ENCODE measurements around the gene ACKR4.
A peak's percentile ranks its signal among the peaks of the same experiment; 100 is the strongest.

Gene ACKR4

DNA sequence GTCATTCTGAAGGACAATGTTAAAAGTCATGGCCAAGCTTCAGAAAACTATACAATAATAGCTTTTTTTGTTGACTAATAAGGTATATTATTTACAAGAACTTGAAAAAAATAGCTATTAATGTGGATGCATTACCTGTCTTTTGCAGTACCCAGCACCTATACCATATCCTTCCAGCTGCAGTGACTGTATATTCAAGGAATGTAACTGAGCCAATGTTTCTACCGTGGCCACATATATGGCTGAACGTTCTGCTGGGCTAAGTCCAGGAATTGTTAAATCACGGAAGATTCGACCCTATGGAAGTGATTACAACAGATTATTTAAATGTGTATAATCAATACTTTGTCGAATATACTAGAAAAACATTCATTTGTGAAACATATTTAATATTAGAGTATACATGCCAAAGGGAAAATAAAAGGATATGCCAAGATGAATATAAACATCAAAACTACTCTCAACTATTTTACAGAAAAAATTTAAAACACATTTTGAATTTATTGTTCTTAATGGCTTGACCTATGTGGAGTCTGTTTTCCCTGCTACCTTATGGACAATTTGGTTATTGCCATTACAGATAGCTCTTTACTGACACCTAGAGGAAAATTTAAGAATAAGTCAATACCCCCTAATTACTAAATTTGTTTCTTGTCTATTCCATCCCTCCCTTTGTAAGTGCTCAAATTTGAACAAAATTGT, 44.9 kb downstream of the ACKR4 start:
- peak; percentile 49 for DNase-seq (ENCODE audit: low spot score)

DNA sequence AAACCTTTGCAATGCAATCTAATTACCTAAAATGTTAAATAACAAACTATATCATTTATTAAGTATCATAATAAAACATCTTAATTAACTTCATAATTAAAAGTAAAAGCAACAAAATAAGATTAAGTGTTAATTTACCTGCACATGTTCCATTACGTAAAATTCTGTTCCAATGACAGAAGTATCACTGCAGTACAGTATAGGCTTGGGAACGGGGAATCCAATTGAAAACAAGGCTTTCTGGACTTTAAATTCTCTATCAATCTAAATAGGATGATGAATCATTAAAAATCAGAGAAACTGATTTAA, 45.4 kb downstream of the ACKR4 start:
- no peak for DNase-seq (ENCODE audit: low spot score)

- no peak for DNase-seq (ENCODE audit: low spot score)
Observed at GRCh38 chr3:132643366-132643765, 46.3 kb downstream of the ACKR4 start.

GRCh38 chr3:132645058-132645457, 48.0 kb downstream of the ACKR4 start:
- DNase-seq (ENCODE audit: low spot score): no peak

DNA sequence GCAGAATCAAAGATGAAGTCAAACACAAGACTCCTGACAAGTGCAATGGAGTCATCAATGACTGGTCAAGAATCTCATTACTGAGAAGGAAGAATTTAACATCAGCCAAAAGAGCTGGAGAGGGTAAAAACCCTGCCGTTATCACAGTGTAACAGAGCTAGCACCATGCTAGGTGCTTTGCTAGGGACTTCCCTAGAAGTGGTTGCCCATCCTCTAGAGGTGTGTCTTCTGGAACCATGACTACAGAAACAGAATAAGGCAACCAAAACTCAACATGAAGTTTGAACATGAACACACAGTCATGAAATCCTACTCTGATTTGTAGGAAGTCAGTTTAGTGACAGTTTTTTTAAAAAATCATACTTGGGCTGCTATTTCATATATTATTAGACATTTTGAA, 53.1 kb downstream of the ACKR4 start:
- no peak for DNase-seq (ENCODE audit: low spot score)
